ENCODE results near the gene RAPGEF6.
"Not testable (repeated sequence)": the region's sequence is repeated elsewhere in the genome, so short reads cannot be mapped to it uniquely, and the experiment has no call there.

RAPGEF6 gene

DNA sequence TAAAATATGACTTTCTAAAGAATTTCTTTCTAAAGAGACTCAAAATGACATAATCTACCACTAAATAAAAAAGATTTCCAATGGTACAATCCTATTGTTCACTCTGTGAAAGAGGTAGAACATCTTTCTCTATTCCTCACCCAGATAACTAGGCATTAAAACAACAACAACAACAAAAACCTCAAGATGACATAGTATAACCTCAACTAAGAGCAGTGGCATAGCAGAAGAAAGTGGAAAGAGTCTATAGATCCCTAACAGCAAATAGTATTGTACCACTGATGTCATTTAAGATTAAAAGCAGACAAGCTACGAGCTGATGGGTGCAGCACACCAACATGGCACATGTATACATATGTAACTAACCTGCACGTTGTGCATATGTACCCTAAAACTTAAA lies 29.9 kb downstream of the RAPGEF6 start:
- no peak for DNase-seq

DNA sequence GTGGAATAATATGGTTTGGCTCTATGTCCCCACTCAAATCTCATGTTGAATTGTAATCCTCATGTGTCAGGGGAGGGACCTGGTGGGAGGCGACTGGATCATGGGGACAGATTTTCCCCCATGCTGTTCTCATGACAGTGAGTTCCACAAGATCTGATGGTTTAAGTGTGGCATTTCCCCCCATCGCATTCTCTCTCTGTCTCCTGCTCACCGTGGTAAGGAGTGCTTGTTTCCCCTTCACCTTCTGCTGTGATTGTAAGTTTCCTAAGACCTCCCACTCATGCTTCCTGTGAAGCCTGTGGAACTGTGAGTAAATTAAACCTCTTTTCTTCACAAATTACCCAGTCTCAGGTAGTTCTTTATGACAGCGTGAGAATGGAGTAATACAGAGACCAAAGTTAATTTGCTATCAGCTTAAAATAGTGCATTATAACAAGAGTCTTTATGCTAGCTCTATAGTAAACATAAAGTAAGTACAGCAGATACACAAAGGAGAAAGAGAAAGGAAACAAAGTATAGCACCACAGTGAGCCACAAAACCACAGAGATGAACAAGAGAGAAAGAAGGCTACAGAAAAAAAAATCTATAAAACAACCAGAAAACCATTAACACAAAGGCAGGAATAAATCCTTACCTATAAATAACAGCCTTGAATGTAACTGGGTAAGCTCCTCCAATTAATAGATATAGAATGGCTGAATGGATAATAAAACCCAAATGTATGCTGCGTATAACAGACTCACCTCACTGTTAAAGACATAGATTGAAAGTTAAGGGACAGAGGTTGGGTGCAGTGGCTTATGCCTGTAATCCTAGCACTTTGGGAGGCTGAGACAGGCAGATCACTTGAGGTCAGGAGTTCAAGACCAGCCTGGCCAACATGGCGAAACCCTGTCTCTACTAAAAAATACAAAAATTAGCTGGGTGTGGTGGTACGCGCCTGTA lies 39.7 kb downstream of the RAPGEF6 start:
- DNase-seq = peak; percentile 22

DNA sequence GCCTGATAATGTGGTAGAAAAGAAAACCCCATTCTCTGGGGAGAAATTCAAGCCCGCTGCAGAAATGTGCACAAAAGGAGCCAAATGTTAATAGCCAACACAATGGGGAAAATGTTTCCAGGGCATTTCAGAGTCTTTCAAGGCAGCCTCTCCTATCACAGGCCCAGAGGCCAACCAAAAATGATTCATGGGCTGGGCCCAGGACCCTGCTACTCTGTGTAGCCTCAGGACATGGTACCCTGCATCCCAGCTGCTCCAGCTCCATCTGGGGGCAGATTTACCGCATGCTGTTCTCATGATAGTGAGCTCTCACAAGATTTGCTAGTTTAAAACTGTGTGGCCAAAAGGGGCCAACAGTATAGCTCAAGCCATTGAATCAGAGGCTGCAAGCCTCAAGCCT lies 41.1 kb downstream of the RAPGEF6 start:
- DNase-seq = no peak

GRCh38 chr5:131593436-131593835 lies 41.6 kb downstream of the RAPGEF6 start:
- not testable (repeated sequence) for DNase-seq

GRCh38 chr5:131589510-131590348 lies 45.3 kb downstream of the RAPGEF6 start:
- DNase-seq = peak; percentile 47

DNA sequence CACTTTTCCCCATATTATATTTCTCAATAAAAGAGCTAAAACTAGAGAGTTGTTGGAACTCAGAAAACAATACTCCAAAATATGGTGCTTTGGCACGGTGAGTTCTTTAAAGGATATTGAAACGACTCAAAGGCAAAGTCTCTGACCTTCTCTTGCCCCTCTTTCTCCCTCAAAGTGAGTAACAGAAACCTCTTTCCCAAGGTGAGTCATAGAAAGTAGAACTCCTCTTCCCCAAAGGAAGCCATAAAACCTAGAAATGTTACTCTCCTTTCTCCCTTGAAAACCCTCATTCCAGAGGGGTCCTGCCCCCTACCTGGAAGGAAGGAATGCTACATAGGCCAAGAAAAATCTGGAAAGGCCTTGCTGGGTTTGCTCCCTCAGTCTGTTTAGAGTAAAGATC lies 47.5 kb downstream of the RAPGEF6 start:
- DNase-seq = no peak

- no peak for DNase-seq
Measured at GRCh38 chr5:131581702-131582101, 53.3 kb downstream of the RAPGEF6 start.

DNA sequence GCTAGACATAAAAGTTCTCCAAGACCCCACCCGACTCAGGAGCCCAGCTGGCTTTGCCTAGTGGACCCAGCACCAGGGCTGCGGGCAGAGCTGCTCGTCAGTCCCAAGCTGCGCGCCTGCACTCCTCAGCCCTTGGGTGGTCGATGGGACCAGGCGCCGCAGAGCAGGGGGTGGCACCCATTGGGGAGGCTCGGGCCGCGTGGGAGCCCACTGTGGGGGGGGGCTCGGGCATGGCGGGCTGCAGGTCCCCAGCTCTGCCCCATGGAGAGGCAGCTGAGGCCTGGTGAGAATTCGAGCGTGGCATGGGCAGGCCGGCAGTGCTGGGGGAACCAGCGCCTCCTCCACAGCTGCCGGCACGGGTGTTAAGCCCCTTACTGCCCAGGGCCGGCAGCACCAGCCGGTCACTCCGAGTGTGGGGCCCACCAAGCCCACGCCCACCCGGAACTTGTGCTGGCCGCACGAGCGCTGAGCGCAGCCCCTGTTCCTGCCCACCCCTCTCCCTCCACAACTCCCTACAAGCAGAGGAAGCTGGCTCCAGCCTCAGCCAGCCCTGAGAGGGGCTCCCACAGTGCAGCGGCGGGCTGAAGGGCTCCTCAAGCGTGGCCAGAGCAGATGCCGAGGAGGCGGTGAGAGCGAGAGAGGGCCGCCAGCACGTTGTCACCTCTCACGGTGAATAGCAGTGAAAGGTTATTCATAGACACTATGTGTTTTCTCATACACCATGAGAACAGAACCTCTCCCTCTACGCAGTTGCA lies 54.9 kb downstream of the RAPGEF6 start:
- no peak for DNase-seq

GRCh38 chr5:131575660-131576227 lies 59.3 kb downstream of the RAPGEF6 start:
- DNase-seq = no peak

GRCh38 chr5:131571669-131572168 lies 63.3 kb downstream of the RAPGEF6 start:
- no peak for DNase-seq

DNA sequence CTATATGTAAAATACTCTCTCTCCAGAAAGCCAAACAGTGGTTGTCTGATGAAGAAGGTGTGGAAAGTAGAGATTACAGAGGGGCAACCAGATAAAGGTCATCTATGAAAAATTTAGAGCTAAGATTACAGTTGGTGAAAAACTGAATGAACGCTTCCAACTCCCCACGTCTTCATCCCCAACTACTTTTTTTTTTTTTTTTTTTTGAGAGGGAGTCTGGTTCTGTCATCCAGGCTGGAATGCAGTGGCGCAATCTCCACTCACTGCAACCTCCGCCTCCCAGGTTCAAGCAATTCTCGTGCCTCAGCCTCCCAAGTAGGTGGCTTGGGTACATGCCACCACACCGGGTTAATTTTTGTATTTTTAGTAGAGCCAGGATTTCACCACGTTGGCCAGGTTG lies 64.3 kb downstream of the RAPGEF6 start:
- no peak for DNase-seq

GRCh38 chr5:131564229-131564652 lies 70.8 kb downstream of the RAPGEF6 start:
- no peak for DNase-seq

- no peak for DNase-seq
Measured at GRCh38 chr5:131563434-131564228, 71.4 kb downstream of the RAPGEF6 start.

DNA sequence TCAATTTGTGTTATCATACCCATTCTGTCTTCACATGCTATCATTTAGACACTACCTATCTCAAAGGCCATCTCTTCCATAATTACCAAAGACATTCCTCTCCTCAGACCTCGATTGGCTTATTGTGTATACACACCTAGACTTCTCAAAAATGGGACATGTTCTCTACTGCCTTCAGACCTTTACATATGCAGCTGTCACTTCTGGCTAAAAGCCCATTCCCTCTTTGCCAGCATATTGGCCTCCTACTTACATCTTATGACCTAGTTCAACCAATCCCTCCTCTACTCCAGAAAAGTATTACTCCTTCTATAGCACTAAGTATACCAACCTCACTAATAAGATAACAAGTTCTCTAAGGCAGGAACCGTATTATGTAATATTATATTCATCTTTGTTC lies 84.4 kb downstream of the RAPGEF6 start:
- no peak for DNase-seq

- peak; percentile 63 for DNase-seq
Measured at GRCh38 chr5:131548176-131548575, 86.9 kb downstream of the RAPGEF6 start.

DNA sequence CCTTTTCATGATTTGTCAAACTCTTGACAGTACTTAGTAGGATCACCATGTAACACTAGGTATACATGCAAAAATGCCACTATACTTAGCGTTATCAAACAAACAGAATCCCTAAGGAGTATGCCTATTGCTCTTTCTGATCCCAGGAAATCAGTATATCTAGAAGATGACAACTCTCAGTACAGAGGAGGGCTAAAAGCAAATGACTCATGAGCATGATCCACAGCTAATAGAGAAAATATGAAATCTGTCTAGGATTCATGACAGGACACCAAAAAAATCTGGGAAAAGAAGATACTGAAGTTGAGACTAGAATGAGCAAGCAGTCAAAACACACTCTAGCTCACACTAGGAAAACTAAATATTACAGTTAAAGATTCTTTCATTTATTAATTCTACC lies 89.2 kb downstream of the RAPGEF6 start:
- DNase-seq = no peak

GRCh38 chr5:131542723-131543122 lies 92.3 kb downstream of the RAPGEF6 start:
- DNase-seq = no peak

GRCh38 chr5:131541762-131542161 lies 93.3 kb downstream of the RAPGEF6 start:
- DNase-seq = peak; percentile 52

GRCh38 chr5:131541071-131541470 lies 94.0 kb downstream of the RAPGEF6 start:
- DNase-seq = no peak

- no peak for DNase-seq
Measured at GRCh38 chr5:131539251-131539650, 95.8 kb downstream of the RAPGEF6 start.

- peak; percentile 59 for DNase-seq
Measured at GRCh38 chr5:131538177-131538593, 96.8 kb downstream of the RAPGEF6 start.
